B cell (primary cell): Measurements from ENCODE around the gene SIX1. TPM values are rescaled to one million over a fixed set of nuclear protein-coding genes. Genes with fewer than 3 reads are reported as not detected.

ENCODE experiments used
- ATAC-seq: fragments of 200-7000 bp; cut with Tn5 transposase; one replicate; pipeline ENCODE4 v1.10.0; 2021; ENCODE audit warnings: low read depth, mild to moderate bottlenecking, moderate number of reproducible peaks, moderate library complexity
- CTCF ChIA-PET: fragments of 350-600 bp; sonication (Branson Sonifier 250); formaldehyde crosslinking; loops from one replicate; lab custom pipeline; 2021; ENCODE audit warnings: antibody characterized with exemption, inconsistent platforms; lab: Charles Lee
- POLR2A ChIA-PET: fragments of 350-600 bp; sonication (Branson Sonifier 250); formaldehyde crosslinking; loops from one replicate; lab custom pipeline; 2021; ENCODE audit warnings: antibody characterized with exemption; lab: Charles Lee
- DNase-seq: peaks from one replicate; pipeline ENCODE4 v3.0.0; 2013
- H2AFZ ChIP-seq: 2 replicates; pipeline ENCODE4 v1.6.1; 2012; ENCODE audit warnings: mild to moderate bottlenecking, low read depth, low read length; ENCODE audit not compliant: insufficient read depth, poor library complexity, severe bottlenecking
- H3K27ac ChIP-seq, 2 donors: 1 replicate in 1 of 2; 2 replicates in 1 of 2; pipeline ENCODE4 v1.5.1; 2012 to 2013; ENCODE audit warnings: low read length in 2 of 2, mild to moderate bottlenecking in 2 of 2, moderate library complexity in 1 of 2
- H3K27me3 ChIP-seq, 4 experiments: fragments of 200-600 bp in 1 of 4; sonication (generic) in 1 of 4; replicated peaks in 1 of 4; 1 replicate in 2 of 4; 2 replicates in 2 of 4; pipeline versions ENCODE4 v1.6.1 to v1.7.0; 2013 to 2016; ENCODE audit warnings: low read length in 3 of 4, mild to moderate bottlenecking in 2 of 4, mixed read lengths in 1 of 4, moderate library complexity in 1 of 4; ENCODE audit not compliant: insufficient read depth in 4 of 4, control insufficient read depth in 3 of 4; ENCODE audit errors: control extremely low read depth in 1 of 4
- H3K36me3 ChIP-seq, 2 experiments: replicated peaks in 1 of 2; 1 replicate in 1 of 2; 2 replicates in 1 of 2; pipeline versions ENCODE4 v1.6.1 to v1.7.1; 2013; ENCODE audit warnings: low read length in 1 of 2; ENCODE audit not compliant: insufficient read depth in 2 of 2, control insufficient read depth in 1 of 2; ENCODE audit errors: control extremely low read depth in 1 of 2, extremely low read depth in 1 of 2
- H3K4me1 ChIP-seq, 2 donors: fragments of 200-600 bp in 1 of 2; sonication (generic) in 1 of 2; 1 replicate in 1 of 2; 2 replicates in 1 of 2; pipeline versions ENCODE4 v1.5.1 to v1.6.1; 2013 to 2017; ENCODE audit warnings: low read length in 2 of 2; ENCODE audit not compliant: control insufficient read depth in 2 of 2, insufficient read depth in 2 of 2
- H3K4me2 ChIP-seq: replicated peaks from 2 replicates; pipeline ENCODE3; 2012; ENCODE audit warnings: mild to moderate bottlenecking, low read depth, low read length; ENCODE audit not compliant: poor library complexity, severe bottlenecking
- H3K4me3 ChIP-seq, 5 experiments: fragments of 200-600 bp in 1 of 5; sonication (generic) in 1 of 5; 1 replicate in 3 of 5; 2 replicates in 2 of 5; pipeline versions ENCODE4 v1.5.1 to v1.7.0; 2011 to 2016; ENCODE audit warnings: low read length in 4 of 5, mild to moderate bottlenecking in 4 of 5, low read depth in 2 of 5, control low read depth in 1 of 5, moderate library complexity in 1 of 5; ENCODE audit not compliant: insufficient read depth in 1 of 5; ENCODE audit errors: control extremely low read depth in 1 of 5, extremely low read depth in 1 of 5
- H3K79me2 ChIP-seq: fragments of 200-600 bp; sonication (generic); one replicate; pipeline ENCODE4 v1.6.0; 2016; ENCODE audit warnings: low read length; ENCODE audit not compliant: control insufficient read depth, insufficient read depth
- H3K9ac ChIP-seq: fragments of 200-600 bp; sonication (generic); 2 replicates; pipeline ENCODE4 v1.6.1; 2017; ENCODE audit warnings: mild to moderate bottlenecking, low read length, moderate library complexity
- H3K9me3 ChIP-seq, 3 donors: one replicate each; pipeline versions ENCODE4 v1.6.1 to v1.7.1; 2013; ENCODE audit warnings: low read length in 2 of 3; ENCODE audit not compliant: control insufficient read depth in 2 of 3, insufficient read depth in 1 of 3; ENCODE audit errors: control extremely low read depth in 1 of 3
- H4K20me1 ChIP-seq: 2 replicates; pipeline ENCODE4 v1.6.0; 2012; ENCODE audit warnings: mild to moderate bottlenecking, low read length; ENCODE audit not compliant: insufficient read depth, control insufficient read depth, poor library complexity, severe bottlenecking
- H3K27ac Mint-ChIP-seq: one replicate; pipeline ENCODE4 v1.8.0; 2021; ENCODE audit warnings: mixed read lengths
- H3K27me3 Mint-ChIP-seq: one replicate; pipeline ENCODE4 v1.8.0; 2021; ENCODE audit warnings: mixed read lengths
- H3K4me1 Mint-ChIP-seq: one replicate; pipeline ENCODE4 v1.8.0; 2021; ENCODE audit warnings: mixed read lengths
- H3K4me3 Mint-ChIP-seq: one replicate; pipeline ENCODE4 v1.8.0; 2021; ENCODE audit warnings: mixed read lengths
- H3K9me3 Mint-ChIP-seq: one replicate; pipeline ENCODE4 v1.8.0; 2022; ENCODE audit warnings: mixed read lengths; ENCODE audit not compliant: insufficient read depth
- CTCF ChIP-seq: fragments of 200-600 bp; IDR thresholded peaks from one replicate; pipeline ENCODE4 v1.8.0; 2022; ENCODE audit warnings: antibody characterized with exemption, mild to moderate bottlenecking
- EZH2 ChIP-seq: IDR thresholded peaks from 2 replicates; pipeline ENCODE4 v1.6.1; 2012; ENCODE audit warnings: borderline replicate concordance, low read depth, mild to moderate bottlenecking, moderate library complexity, low read length; ENCODE audit not compliant: insufficient read depth, poor library complexity, severe bottlenecking
- WGBS: methylation state at CpG from one replicate; pipeline ENCODE4 v1.1.5; 2013; ENCODE audit warnings: missing lambda C conversion rate; ENCODE audit not compliant: insufficient coverage; 5-methylcytosine and 5-hydroxymethylcytosine counted together
- intact Hi-C: fragments of 100-400 bp; cut with micrococcal nuclease; formaldehyde crosslinking; loops from one replicate; pipeline ENCODE4 v1.10.0; 2022
- polyA plus RNA-seq: library from polyadenylated mRNA; depleted of rRNA; stranded (reverse); fragments of >200 nt; gene quantifications from 2 replicates; pipeline ENCODE4 v1.2.3, GENCODE V29; 2012
- total RNA-seq, 2 donors: library from RNA; stranded (reverse); fragments of 120-200 nt in 1 of 2; gene quantifications; 1 replicate in 1 of 2; 2 replicates in 1 of 2; pipeline versions ENCODE4 v1.2.3 to v1.2.4, GENCODE V29; 2013 to 2022

The SIX1 gene
- total and polyA plus RNA-seq, 2 donors (not counting 1 experiment from before 2014, with no cell fraction given): 0.12 to 0.16 TPM

GRCh38 chr14:60681271-60681670 lies 32.0 kb upstream of the SIX1 start:
- CTCF ChIA-PET: interaction anchor here (0.6 kb wide), 1 partner anchor 19 kb away, joined by 3 read pairs; no protein-coding TSS in a partner anchor

GRCh38 chr14:60680511-60680910 lies 31.2 kb upstream of the SIX1 start:
- H3K27ac Mint-ChIP-seq: no peak overlapping the region
- CTCF ChIA-PET: no interaction called here
- Histone ChIP-seq H3K4me3 (no peak overlapping the region), H3K4me2 (no peak overlapping the region), H4K20me1 (no peaks in the 10 kb centered on the region), H2AFZ (no peak overlapping the region), H3K27me3 (peaks cover 0 to 3% (median 1%) of the 10 kb centered on the region in 4 experiments), H3K9me3 (no peaks in the 10 kb centered on the region), H3K79me2 (no peaks in the 10 kb centered on the region), H3K27ac (no peak overlapping the region), H3K4me1 (no peaks in the 10 kb centered on the region), H3K9ac (no peak overlapping the region), H3K36me3 (no peaks in the 10 kb centered on the region)
- H3K27me3 Mint-ChIP-seq: peaks cover 31% of the 10 kb centered on the region
- H3K9me3 Mint-ChIP-seq: no peaks in the 10 kb centered on the region
- WGBS: 86% methylated on average over 2 of the region's 3 CpGs
- no peak overlapping the region for H3K4me3 Mint-ChIP-seq
- ATAC-seq (no peak), DNase-seq (no peak)
- no peaks in the 10 kb centered on the region for H3K4me1 Mint-ChIP-seq
- intact Hi-C loops: no loop called here
- POLR2A ChIA-PET: no interaction called here
- TF ChIP-seq CTCF (no peak), EZH2 (no peak)

More at GRCh38 chr14:60681271-60681670, 32.0 kb upstream of the SIX1 start:
- peaks cover 0 to 3% (median 1%) of the 10 kb centered on the region in 4 experiments for H3K27me3 ChIP-seq
- POLR2A ChIA-PET: no interaction called here
- H3K9me3 Mint-ChIP-seq: no peaks in the 10 kb centered on the region
- H3K9ac ChIP-seq: no peak overlapping the region
- H3K9me3 ChIP-seq: no peaks in the 10 kb centered on the region
- H3K36me3 ChIP-seq: no peaks in the 10 kb centered on the region
- no peaks in the 10 kb centered on the region for H4K20me1 ChIP-seq
- no peak overlapping the region for H3K27ac ChIP-seq
- no peak overlapping the region for H2AFZ ChIP-seq
- intact Hi-C loops: no loop called here
- ATAC-seq (no peak), DNase-seq (no peak)
- H3K4me3 ChIP-seq: no peak overlapping the region
- H3K4me1 Mint-ChIP-seq: no peaks in the 10 kb centered on the region
- no peaks in the 10 kb centered on the region for H3K4me1 ChIP-seq
- no peak overlapping the region for H3K4me3 Mint-ChIP-seq
- no peak overlapping the region for H3K4me2 ChIP-seq
- TF ChIP-seq CTCF (no peak), EZH2 (no peak)
- H3K27me3 Mint-ChIP-seq: peaks cover 31% of the 10 kb centered on the region
- H3K79me2 ChIP-seq: no peaks in the 10 kb centered on the region
- H3K27ac Mint-ChIP-seq: no peak overlapping the region
